Caco-2 (cell line): ENCODE data around the gene BRDT. TPM values are rescaled to one million over a fixed set of nuclear protein-coding genes. Genes with fewer than 3 reads are reported as not detected.

ENCODE experiments used
- BruUV-seq: library from RNA; stranded (reverse); fragments of 400-500 nt; replicated peaks from 2 replicates; lab custom pipeline; 2021; lab: Mats Ljungman, UMichigan
- CTCF ChIA-PET: fragments of 300-600 bp; sonication (Branson Sonifier 250); formaldehyde crosslinking; loops from one replicate; lab custom pipeline; 2022; ENCODE audit warnings: antibody characterized with exemption; lab: Charles Lee
- POLR2A ChIA-PET: fragments of 300-600 bp; sonication (Branson Sonifier 250); formaldehyde crosslinking; loops from one replicate; lab custom pipeline; 2022; ENCODE audit warnings: antibody characterized with exemption; lab: Charles Lee
- DNase-seq, 2 experiments: peaks; one replicate each; pipeline versions ENCODE4 v3.0.0 to v3.0.0-alpha.2; 2020 to 2022
- H3K27me3 ChIP-seq: replicated peaks from 2 replicates; pipeline ENCODE4 v1.6.0; 2011; ENCODE audit warnings: low read length; ENCODE audit not compliant: control insufficient read depth, insufficient read depth
- H3K36me3 ChIP-seq: 2 replicates; pipeline ENCODE4 v1.5.1; 2011; ENCODE audit warnings: low read length; ENCODE audit not compliant: control insufficient read depth, insufficient read depth
- H3K4me1 ChIP-seq: fragments of 250-450 bp; sonication (Bioruptor Pico); 2 replicates; pipeline ENCODE4 v1.5.1; 2020; ENCODE audit warnings: mild to moderate bottlenecking
- H3K4me3 ChIP-seq: 2 replicates; pipeline ENCODE4 v1.5.1; 2011; ENCODE audit warnings: low read depth, mild to moderate bottlenecking, control low read depth, low read length
- H3K9me3 ChIP-seq: fragments of 250-450 bp; sonication (Bioruptor Pico); 2 replicates; pipeline ENCODE4 v1.5.1; 2020; ENCODE audit warnings: mild to moderate bottlenecking, moderate library complexity
- H3K27ac Mint-ChIP-seq: one replicate; pipeline ENCODE4 v1.8.0; 2022; ENCODE audit warnings: mixed read lengths; ENCODE audit not compliant: unreplicated experiment
- H3K27me3 Mint-ChIP-seq: one replicate; pipeline ENCODE4 v1.8.0; 2022; ENCODE audit warnings: mixed read lengths; ENCODE audit not compliant: insufficient read depth, unreplicated experiment
- H3K36me3 Mint-ChIP-seq: one replicate; pipeline ENCODE4 v1.8.0; 2022; ENCODE audit warnings: mild to moderate bottlenecking, mixed read lengths; ENCODE audit not compliant: insufficient read depth, unreplicated experiment
- H3K4me1 Mint-ChIP-seq: one replicate; pipeline ENCODE4 v1.8.0; 2022; ENCODE audit warnings: low read depth, mixed read lengths; ENCODE audit not compliant: unreplicated experiment
- H3K4me3 Mint-ChIP-seq: one replicate; pipeline ENCODE4 v1.8.0; 2022; ENCODE audit warnings: mild to moderate bottlenecking, moderate library complexity, mixed read lengths; ENCODE audit not compliant: unreplicated experiment
- H3K9me3 Mint-ChIP-seq: one replicate; pipeline ENCODE4 v1.8.0; 2022; ENCODE audit warnings: mixed read lengths; ENCODE audit not compliant: unreplicated experiment
- intact Hi-C: fragments of 100-400 bp; cut with micrococcal nuclease; formaldehyde crosslinking; loops from one replicate; pipeline ENCODE4 v1.10.0; 2022; ENCODE audit not compliant: unreplicated experiment
- total RNA-seq: library from RNA; stranded (reverse); gene quantifications from 2 replicates; pipeline ENCODE4 v1.2.3, GENCODE V29; 2022
- TF ChIP-seq, protein P1 (sequence below), 2 experiments: fragments of 200-600 bp in 1 of 2; IDR thresholded peaks; 1 replicate in 1 of 2; 2 replicates in 1 of 2; pipeline versions ENCODE4 v1.5.1 to v1.8.0; 2011 to 2022; ENCODE audit warnings: antibody characterized with exemption in 1 of 2, control low read depth in 1 of 2, inconsistent platforms in 1 of 2, low read depth in 1 of 2, low read length in 1 of 2, mild to moderate bottlenecking in 1 of 2, moderate library complexity in 1 of 2; ENCODE audit not compliant: insufficient read depth in 1 of 2, severe bottlenecking in 1 of 2, unreplicated experiment in 1 of 2

BRDT gene
- total RNA-seq, 1 experiment from 2014 or later = not detected

DNA sequence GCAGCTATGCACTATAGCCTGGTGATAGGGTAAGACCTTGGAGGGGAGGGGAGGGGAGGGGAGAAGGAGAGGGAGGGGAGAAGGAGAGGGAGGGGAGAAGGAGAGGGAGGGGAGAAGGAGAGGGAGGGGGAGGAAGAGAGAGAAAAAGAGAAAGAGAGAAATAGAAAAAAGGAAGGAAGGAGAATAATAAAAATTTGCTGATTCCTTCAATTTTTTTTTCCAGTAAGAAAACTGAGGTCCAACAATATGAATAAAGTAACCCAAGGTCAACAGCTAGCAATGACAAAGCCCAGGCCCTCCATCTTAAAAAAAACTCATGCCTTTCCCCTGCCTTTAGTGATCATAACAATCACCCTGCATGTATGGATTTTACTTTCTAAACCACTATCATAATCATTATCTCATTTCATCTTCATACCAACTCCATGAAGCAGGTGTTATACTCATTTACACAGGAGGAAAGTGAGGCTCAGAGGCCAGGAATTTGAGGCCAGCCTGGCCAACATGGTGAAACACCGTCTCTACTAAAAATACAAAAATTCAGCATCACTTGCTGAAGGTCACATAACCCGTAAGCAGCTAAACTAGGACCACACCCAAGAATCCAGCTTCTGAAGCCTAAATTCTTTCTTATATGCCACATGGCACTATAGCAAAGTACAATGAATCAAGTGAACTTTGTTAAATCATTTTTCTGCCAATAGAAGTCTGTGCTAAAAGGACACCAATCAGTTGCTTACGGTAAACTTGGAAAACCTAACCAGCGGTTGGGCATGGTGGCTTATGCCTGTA, 23.4 kb upstream of the BRDT start:
- Mint-ChIP-seq H3K4me1 (peaks cover 8% of the 10 kb centered on the region), H3K9me3 (no peaks in the 10 kb centered on the region), H3K27ac (no peak overlapping the region), H3K36me3 (no peaks in the 10 kb centered on the region), H3K4me3 (no peak overlapping the region), H3K27me3 (no peaks in the 10 kb centered on the region)
- Histone ChIP-seq H3K4me3 (no peak overlapping the region), H3K27me3 (no peaks in the 10 kb centered on the region), H3K4me1 (no peaks in the 10 kb centered on the region), H3K9me3 (no peaks in the 10 kb centered on the region), H3K36me3 (no peaks in the 10 kb centered on the region)
- no peak for DNase-seq
- CTCF ChIA-PET = interaction anchor here (0.6 kb wide), 1 partner anchor 289 kb away, joined by 5 read pairs; no protein-coding TSS in a partner anchor
- POLR2A ChIA-PET = no interaction called here
- no TSS peak for BruUV-seq
- intact Hi-C loops = loop anchor here (2.0 to 10.0 kb wide), 3 partner anchors 131 to 644 kb away; no protein-coding TSS in a partner anchor
- TF ChIP-seq, protein P1, sequence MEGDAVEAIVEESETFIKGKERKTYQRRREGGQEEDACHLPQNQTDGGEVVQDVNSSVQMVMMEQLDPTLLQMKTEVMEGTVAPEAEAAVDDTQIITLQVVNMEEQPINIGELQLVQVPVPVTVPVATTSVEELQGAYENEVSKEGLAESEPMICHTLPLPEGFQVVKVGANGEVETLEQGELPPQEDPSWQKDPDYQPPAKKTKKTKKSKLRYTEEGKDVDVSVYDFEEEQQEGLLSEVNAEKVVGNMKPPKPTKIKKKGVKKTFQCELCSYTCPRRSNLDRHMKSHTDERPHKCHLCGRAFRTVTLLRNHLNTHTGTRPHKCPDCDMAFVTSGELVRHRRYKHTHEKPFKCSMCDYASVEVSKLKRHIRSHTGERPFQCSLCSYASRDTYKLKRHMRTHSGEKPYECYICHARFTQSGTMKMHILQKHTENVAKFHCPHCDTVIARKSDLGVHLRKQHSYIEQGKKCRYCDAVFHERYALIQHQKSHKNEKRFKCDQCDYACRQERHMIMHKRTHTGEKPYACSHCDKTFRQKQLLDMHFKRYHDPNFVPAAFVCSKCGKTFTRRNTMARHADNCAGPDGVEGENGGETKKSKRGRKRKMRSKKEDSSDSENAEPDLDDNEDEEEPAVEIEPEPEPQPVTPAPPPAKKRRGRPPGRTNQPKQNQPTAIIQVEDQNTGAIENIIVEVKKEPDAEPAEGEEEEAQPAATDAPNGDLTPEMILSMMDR (IDR thresholded peaks at IDR 0.05; ENCODE audit: insufficient read depth in 1 of 2, low read depth in 1 of 2, low read length in 1 of 2, severe bottlenecking in 1 of 2, unreplicated experiment in 1 of 2) = no peak

DNA sequence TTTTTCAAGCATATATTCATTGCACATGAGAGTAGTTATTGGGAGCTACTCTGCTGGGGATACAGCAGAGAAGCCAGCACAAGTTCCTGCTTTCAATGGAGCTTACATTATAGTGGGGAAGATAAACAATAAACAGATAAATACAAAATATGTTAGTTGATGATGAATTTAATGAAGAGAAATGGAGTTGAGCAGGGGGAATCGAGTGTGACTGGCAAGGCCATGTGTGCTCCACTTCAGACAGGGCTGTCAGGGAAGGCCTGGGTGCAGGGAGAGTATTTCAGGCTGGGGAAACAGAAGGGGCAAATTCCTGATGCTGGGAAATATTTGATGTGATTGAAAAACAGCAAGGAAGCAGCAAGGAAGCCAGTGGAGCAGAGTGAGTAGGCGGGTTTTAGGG, 21.2 kb upstream of the BRDT start:
- no peaks in the 10 kb centered on the region for H3K27me3 Mint-ChIP-seq
- Histone ChIP-seq H3K4me3 (no peak overlapping the region), H3K27me3 (no peaks in the 10 kb centered on the region), H3K9me3 (no peaks in the 10 kb centered on the region), H3K4me1 (no peaks in the 10 kb centered on the region), H3K36me3 (no peaks in the 10 kb centered on the region)
- intact Hi-C loops = loop anchor here (5.0 to 10.0 kb wide), 2 partner anchors 133 to 646 kb away; no protein-coding TSS in a partner anchor
- DNase-seq = no peak
- H3K27ac Mint-ChIP-seq = no peak overlapping the region
- peaks cover 8% of the 10 kb centered on the region for H3K4me1 Mint-ChIP-seq
- no peaks in the 10 kb centered on the region for H3K36me3 Mint-ChIP-seq
- BruUV-seq = no TSS peak
- TF ChIP-seq, protein P1 (IDR thresholded peaks at IDR 0.05; ENCODE audit: insufficient read depth in 1 of 2, low read depth in 1 of 2, low read length in 1 of 2, severe bottlenecking in 1 of 2, unreplicated experiment in 1 of 2) = no peak
- POLR2A ChIA-PET = no interaction called here
- no peak overlapping the region for H3K4me3 Mint-ChIP-seq
- CTCF ChIA-PET = interaction anchor here (0.7 kb wide), 1 partner anchor 137 kb away, joined by 6 read pairs; no protein-coding TSS in a partner anchor
- no peaks in the 10 kb centered on the region for H3K9me3 Mint-ChIP-seq

DNA sequence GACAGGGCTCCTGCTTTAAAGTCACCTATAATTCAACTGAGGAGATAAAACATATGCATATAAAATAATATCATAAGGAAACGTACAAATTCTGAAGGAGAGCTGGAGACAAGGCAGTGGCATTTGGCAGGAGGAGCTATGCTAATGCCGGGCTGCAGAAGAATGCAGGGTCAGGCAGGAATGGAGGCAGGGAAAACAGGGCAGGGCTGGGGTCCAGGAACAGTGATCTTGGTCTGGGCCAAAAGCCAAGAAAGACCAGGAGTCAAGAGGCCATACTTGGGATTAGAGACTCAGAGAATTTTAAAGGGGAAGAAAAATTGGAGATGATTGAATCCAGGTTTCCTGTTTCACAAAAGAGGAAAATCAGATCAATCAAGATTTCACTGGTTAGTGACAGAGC, 20.0 kb upstream of the BRDT start:
- no peaks in the 10 kb centered on the region for H3K9me3 Mint-ChIP-seq
- intact Hi-C loops = loop anchor here (5.0 to 10.0 kb wide), 2 partner anchors 134 to 647 kb away; no protein-coding TSS in a partner anchor

More for the DNA sequence above, 20.0 kb upstream of the BRDT start:
- ChIA-PET CTCF (interaction anchor here (0.6 to 0.7 kb wide), 2 partner anchors 267 to 288 kb away, joined by 3 to 4 read pairs; no protein-coding TSS in a partner anchor), POLR2A (no interaction called here)
- no peaks in the 10 kb centered on the region for H3K9me3 ChIP-seq
- TF ChIP-seq, protein P1 (IDR thresholded peaks at IDR 0.05; ENCODE audit: insufficient read depth in 1 of 2, low read depth in 1 of 2, low read length in 1 of 2, severe bottlenecking in 1 of 2, unreplicated experiment in 1 of 2) = no peak
- H3K27me3 Mint-ChIP-seq = no peaks in the 10 kb centered on the region
- H3K4me1 Mint-ChIP-seq = peaks cover 8% of the 10 kb centered on the region
- peak overlapping the region; percentile 25 for H3K27ac Mint-ChIP-seq
- no peaks in the 10 kb centered on the region for H3K36me3 Mint-ChIP-seq
- no peaks in the 10 kb centered on the region for H3K27me3 ChIP-seq
- H3K36me3 ChIP-seq = no peaks in the 10 kb centered on the region
- H3K4me3 Mint-ChIP-seq = no peak overlapping the region
- H3K4me3 ChIP-seq = no peak overlapping the region
- no TSS peak for BruUV-seq
- no peak for DNase-seq
- H3K4me1 ChIP-seq = no peaks in the 10 kb centered on the region
